Mucosa of gallbladder (tissue), 1 donor: ENCODE results near the gene MITF. TPM values are rescaled to one million over a fixed set of nuclear protein-coding genes. Genes with fewer than 3 reads are reported as not detected.
"Not testable (repeated sequence)": the region's sequence is repeated elsewhere in the genome, so short reads cannot be mapped to it uniquely, and the experiment has no call there.

Experiments used
- DNase-seq: peaks from one replicate; pipeline ENCODE4 v3.0.0-alpha.2; 2020; ENCODE audit warnings: low spot score
- total RNA-seq: library from RNA; stranded (reverse); gene quantifications from one replicate; pipeline ENCODE4 v1.2.1, GENCODE V29; 2021
- donor health status: DM: no; HTN: no; CAD: no.

Gene MITF
- total RNA-seq, 1 donor from 2014 or later = 62.0 TPM

- no peak for DNase-seq
Measured at GRCh38 chr3:69913422-69913821, 174.2 kb downstream of the MITF start.

GRCh38 chr3:69914395-69914794 is 175.1 kb downstream of the MITF start:
- DNase-seq = no peak

DNA sequence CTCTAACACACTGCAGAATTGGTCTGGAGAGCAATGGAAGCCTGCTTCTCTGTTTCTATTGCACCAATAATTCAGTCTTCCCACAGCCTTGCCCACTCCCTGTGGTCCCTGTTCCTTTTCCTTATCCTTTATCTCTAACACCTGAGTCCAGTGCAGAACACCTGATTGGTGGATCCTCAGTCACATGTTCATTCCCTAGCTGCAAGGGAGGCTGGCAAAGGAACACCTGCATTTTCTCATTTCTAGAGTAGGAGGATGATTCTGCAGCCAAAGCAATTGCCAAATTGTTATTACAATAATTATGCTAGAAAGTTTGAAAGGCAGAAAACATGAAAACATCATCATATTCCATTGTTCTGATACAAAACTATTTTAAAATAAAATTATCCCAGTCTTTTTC is 176.5 kb downstream of the MITF start:
- no peak for DNase-seq

GRCh38 chr3:69920009-69920408 is 180.7 kb downstream of the MITF start:
- DNase-seq = not testable (repeated sequence)

GRCh38 chr3:69921651-69922050 is 182.4 kb downstream of the MITF start:
- no peak for DNase-seq

- DNase-seq = no peak
Measured at GRCh38 chr3:69922521-69923000, 183.3 kb downstream of the MITF start.

DNA sequence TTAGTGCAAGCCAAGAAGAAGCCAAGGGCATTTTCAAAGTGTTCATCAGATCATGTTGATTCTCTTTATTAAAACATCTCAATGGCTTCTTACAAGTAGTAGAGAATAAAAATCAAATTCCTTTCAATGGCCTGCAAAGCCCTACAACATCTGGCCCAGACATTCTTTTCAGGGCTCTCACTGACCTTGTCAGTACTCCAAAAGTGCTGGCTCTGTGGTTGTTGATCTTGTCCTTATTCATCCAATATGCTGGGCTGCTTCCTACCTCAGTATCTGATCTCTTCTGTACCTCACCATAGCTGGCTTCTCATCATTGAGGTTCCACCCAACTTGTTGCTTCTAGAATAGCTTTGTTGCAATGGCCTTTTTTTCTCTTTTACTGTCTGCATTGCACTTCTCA is 186.2 kb downstream of the MITF start:
- DNase-seq = no peak

GRCh38 chr3:69926385-69926784 is 187.1 kb downstream of the MITF start:
- DNase-seq = no peak

DNA sequence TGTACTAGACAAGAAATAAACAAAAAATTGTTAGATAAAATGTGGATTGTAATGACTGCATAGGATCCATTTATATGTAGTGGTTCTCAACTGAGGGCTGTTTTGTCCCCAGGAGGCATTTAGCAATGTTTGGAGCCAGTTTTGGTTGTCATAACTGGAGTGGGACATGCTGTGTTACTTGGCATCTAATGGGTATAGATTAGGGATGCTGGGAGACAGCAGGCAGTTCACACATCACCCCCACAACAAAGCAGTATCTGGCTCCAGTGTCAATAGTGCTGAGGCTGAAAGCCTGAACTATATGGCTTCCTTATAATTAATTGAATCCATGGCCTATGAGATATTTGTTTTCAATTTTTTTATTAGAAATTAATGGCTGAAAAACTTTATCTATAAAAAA is 188.3 kb downstream of the MITF start:
- DNase-seq = no peak

GRCh38 chr3:69929019-69929418 is 189.8 kb downstream of the MITF start:
- DNase-seq = no peak

GRCh38 chr3:69930564-69930963 is 191.3 kb downstream of the MITF start:
- no peak for DNase-seq

DNA sequence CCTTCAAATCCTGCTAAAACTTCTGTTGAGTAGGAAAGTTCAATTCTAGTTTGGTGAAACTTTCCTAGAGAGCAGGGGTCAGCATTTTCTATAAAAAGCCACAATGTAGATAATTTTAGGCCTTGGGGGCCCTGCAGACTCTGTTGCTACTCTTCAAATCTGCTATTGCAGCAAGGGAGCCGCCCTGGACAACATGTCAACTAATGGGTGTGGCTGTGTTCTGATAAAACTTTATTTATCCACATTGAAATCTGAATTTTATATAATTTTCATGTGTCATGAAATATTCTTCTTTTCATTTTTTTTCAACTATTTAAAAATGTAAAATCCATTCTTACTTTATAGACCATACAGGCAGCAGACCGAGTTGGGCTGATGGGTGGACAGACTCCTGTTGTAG is 192.8 kb downstream of the MITF start:
- no peak for DNase-seq

DNA sequence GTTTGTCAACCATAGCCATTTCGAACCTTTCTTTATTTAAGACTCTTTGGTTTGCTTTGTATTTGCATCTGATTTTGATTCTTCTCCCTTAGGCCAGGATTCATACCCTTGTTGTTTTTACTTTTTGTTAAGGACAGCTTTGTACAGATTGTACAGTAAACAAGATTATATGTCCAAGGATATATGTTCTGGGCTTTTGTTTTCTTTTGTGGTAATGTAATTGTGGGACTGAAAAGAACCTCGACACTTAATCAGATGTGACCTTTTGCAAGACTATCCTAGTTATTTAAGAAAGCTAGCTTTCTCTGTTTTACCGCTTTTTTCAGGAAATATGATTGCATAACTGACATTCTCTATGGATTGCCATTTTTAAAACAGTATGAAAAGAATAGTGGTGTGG is 193.2 kb downstream of the MITF start:
- no peak for DNase-seq

- no peak for DNase-seq
Measured at GRCh38 chr3:69934398-69934797, 195.1 kb downstream of the MITF start.

GRCh38 chr3:69936266-69936665 is 197.0 kb downstream of the MITF start:
- DNase-seq = no peak

GRCh38 chr3:69938061-69938460 is 198.8 kb downstream of the MITF start:
- no peak for DNase-seq

- no peak for DNase-seq
Measured at GRCh38 chr3:69938931-69939330, 199.7 kb downstream of the MITF start.

DNA sequence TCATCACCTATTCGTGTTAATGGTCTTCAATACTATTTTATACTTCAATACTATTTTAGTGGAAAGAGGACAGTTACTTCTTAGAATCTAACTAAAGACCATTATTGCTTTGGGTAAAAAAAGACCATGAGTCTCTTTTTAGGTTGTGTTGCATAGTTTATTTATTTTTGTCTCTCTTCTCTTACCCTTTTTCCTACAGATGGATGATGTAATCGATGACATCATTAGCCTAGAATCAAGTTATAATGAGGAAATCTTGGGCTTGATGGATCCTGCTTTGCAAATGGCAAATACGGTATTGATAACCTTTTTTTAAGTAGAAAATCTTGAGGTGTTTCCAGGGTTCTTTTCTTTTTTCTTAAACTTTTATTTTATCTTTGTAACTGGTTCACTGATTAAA is 201.8 kb downstream of the MITF start:
- DNase-seq = no peak

DNA sequence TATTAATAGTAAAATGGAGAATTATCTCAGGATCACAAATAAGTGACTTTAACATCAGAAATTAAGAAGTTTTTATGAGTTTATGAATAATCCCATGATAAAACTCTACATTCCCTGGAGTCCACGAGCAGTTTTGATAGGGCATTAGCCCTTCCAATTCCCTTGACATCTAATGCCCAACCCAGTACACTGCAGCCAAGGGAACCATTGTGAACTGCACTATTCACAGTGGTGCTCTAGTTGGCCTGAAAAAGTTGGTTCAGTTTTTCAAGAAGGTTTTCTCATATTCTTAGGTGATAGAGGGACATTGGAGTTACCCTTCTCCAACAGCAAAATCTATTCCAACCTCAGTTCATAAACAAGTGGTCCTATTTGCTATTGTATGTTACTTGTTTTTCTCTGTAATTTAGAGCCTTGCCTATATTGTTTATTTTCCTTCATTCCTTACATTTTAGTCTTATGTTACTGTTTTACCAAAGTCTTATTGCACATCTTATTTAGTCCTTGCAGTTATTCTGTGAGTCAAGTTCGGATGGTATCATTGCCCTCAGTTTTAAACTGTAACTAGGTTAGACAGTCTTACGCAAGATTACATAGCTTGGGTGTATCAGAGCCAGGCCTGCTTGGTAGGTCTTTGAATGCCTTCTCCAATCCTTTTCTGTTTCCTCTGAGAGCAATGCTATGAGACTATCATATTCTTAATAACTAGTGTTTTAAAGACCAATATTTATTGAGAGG is 202.3 kb downstream of the MITF start:
- no peak for DNase-seq

GRCh38 chr3:69944931-69945493 is 205.7 kb downstream of the MITF start:
- no peak for DNase-seq

GRCh38 chr3:69948246-69948862 is 209.1 kb downstream of the MITF start:
- DNase-seq = no peak

- no peak for DNase-seq
Measured at GRCh38 chr3:69951616-69952015, 212.4 kb downstream of the MITF start.

- DNase-seq = no peak
Measured at GRCh38 chr3:69959581-69959980, 220.3 kb downstream of the MITF start.
